GM18526 (cell line): ENCODE measurements around the gene PRKAG2.

Experiments used
- POLR2A ChIP-seq: IDR thresholded peaks from 3 replicates; pipeline ENCODE4 v1.6.1; 2011; ENCODE audit not compliant: insufficient read length; ENCODE audit errors: extremely low read depth

PRKAG2 gene

GRCh38 chr7:151597541-151598444, 279.1 kb downstream of the PRKAG2 start:
- TF ChIP-seq POLR2A, result no peak

GRCh38 chr7:151595702-151596350, 281.1 kb downstream of the PRKAG2 start:
- no peak for TF ChIP-seq POLR2A

DNA sequence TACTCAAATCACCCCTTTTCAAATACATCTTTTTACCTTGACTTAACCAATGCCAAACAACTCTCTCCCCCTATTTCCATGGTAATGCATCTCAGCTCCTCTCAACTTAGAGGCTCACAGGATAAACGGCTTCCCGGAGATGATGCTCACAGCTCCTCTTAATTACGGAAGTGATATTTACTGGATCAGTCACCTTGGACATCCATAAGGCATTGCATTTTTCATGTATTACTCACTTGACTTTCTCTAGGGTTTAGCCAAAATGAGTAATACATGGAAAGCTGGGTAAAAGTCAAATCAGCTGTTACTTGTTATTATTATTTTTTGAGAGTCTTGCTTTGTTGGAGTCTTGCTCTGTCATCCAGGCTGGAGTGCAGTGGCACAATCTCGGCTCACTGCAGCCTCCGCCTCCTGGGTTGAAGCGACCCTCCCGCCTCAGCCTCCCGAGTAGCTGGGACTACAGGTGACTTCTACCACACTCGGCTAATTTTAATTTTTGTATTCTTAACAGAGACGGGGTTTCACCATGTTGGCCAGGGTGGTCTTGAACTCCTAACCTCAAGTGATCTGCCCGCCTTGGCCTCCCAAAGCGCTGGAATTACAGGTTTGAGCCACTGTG, 283.9 kb downstream of the PRKAG2 start:
- TF ChIP-seq POLR2A, result no peak

DNA sequence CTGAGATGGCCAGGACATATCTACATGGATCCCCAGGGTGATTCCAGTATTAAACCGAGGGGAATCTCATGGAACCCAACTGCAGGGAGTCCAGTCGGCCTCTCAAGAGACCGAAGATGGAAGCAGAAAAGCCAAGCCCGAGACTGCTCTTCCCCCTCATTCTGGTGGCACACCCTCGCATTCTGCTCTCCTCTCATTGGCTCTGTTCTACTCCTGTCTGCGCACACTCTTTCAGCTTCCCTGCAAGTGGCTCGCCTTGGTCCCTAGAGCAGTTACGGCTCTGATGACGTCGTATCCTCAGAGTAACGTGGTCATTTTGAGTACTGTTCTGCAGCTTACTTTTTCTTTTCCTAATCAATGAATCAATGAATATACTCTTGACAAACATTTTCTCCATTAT, 284.6 kb downstream of the PRKAG2 start:
- no peak for TF ChIP-seq POLR2A

DNA sequence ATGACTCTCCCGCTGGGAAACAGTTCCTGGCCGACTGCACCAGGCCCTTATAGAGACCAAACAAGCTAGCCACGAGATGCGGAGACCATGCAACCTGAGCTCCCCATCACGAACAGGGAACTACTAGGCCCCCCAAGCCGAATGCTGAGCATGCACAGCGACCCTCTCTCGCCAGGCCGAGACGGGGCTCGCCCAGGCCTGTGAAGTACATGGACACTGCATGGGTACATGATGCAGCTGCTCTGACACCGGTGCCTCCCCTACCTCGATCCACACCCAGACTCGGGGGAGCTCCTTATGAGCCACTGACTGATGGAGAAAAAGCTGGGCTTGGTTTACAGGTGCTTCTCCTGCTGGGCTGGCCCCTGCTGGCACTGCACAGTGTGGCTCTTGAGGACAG, 285.0 kb downstream of the PRKAG2 start:
- TF ChIP-seq POLR2A, result no peak

GRCh38 chr7:151590850-151591771, 285.8 kb downstream of the PRKAG2 start:
- no peak for TF ChIP-seq POLR2A

DNA sequence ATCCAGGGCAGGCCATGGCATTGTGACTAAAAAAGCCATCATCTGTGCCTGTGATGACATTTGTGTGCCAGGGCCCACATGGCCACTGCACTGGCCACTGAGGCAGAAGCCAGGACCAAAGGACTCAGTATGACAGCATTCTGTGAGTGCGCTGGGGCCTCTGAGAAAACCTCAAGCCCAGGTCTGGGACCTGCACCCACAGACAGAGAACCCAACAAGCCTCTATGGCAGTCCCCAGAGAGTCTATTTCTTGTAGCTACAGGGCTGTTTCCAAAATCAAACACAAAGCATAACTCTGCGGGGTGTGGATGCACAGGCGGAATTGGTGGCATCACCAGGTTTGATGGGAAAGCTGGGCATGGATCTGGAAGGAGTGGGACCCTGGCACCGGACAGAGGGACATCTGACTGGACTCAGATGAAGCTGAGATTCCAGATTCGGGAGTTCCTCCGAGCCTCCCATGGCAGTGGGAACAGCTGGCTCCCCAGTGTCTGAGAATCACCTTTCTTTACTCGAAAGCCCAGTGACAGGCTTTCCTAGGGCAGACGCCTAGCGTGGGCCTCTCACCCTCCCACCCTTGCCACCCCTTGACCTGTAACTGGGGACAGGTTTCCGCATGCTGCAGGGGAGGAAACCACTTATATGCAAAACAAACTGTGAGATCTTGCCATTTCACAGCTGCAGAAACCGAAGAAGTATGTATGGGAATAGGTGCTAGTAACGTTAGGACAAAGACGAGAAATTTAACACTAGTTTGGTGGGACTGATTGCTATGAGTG, 286.7 kb downstream of the PRKAG2 start:
- no peak for TF ChIP-seq POLR2A

GRCh38 chr7:151588982-151589381, 287.9 kb downstream of the PRKAG2 start:
- TF ChIP-seq POLR2A, result no peak

- no peak for TF ChIP-seq POLR2A
Measured at GRCh38 chr7:151586531-151587260, 290.2 kb downstream of the PRKAG2 start.

GRCh38 chr7:151585744-151586393, 291.0 kb downstream of the PRKAG2 start:
- TF ChIP-seq POLR2A, result no peak

GRCh38 chr7:151581741-151582140, 295.2 kb downstream of the PRKAG2 start:
- no peak for TF ChIP-seq POLR2A

DNA sequence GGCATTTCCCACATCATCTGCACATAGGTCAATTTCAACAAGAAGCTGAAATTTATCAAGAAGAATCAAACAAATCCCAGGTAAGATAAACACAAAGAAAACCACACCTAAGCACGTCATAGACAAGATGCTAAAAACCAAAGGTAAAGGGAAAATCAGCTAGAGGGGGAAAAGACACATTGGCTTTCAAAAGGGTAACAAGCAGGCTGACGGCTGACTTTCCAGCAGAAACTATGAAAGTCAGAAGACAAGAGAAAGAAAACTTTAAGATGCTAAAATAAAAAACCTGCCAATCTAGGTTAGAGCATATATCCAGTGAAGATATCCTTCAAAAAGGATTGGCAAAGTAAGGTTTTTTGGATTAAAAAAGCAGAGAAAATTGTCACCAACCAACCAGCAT, 297.3 kb downstream of the PRKAG2 start:
- no peak for TF ChIP-seq POLR2A

- no peak for TF ChIP-seq POLR2A
Measured at GRCh38 chr7:151575410-151575809, 301.5 kb downstream of the PRKAG2 start.
